HG02938 (cell line): ENCODE measurements around the gene TFPT.
"Not testable (repeated sequence)": the region's sequence is repeated elsewhere in the genome, so short reads cannot be mapped to it uniquely, and the experiment has no call there.

Source experiments
- ATAC-seq: cut with Tn5 transposase; IDR thresholded peaks from one replicate; pipeline ENCODE4 v1.9.1; 2021; ENCODE audit warnings: mild to moderate bottlenecking, moderate library complexity; ENCODE audit not compliant: unreplicated experiment

The TFPT gene

DNA sequence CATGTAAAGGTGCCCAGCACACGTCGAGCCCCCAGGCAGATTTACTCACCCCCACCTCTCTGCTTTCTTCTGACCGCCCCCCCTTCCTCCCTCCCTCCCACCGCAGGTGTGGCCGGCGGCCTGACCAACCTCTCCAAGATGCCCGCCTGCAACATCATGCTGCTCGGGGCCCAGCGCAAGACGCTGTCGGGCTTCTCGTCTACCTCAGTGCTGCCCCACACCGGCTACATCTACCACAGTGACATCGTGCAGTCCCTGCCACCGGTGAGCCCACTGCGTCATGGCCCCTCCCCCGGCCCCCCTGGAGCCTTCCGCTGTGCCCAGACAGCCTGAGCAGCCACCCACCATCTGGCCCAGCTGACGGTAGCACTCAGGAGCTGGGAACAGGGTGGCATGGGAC lies 8.9 kb upstream of the TFPT start:
- no peak for ATAC-seq

DNA sequence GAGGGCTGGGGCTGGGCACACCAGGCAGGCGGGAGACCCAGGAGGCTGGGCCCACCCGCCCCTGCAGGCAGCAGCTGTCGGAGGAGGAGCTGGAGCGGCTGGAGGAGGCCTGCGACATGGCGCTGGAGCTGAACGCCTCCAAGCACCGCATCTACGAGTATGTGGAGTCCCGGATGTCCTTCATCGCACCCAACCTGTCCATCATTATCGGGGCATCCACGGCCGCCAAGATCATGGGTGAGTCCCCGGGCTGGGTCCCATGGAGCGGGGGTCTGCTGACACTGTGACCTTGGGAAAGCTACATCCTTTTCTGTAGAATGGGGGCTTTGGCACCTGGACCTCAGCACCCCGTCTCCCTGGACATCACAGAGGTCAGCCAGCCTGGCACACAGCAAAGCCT lies 8.2 kb upstream of the TFPT start:
- no peak for ATAC-seq

DNA sequence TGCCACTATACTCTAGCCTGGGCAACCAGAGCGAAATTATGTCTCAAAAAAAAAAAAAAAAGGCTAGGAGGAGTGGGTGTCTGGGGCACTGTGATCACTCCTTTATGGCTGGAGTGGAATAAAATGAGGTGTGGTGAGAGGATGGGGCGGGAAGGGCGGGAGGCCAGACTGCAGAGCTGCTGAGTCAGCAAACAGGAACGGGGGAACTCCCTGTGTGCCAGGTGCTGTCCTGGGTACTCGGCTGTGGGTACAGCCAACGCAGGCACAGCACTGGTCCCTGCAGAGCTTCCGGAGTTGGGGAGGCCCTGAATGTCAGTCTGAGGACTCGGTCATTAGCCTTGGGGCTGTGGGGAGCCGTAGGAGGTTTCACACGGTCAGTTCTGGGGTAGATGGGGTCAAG lies 5.8 kb upstream of the TFPT start:
- ATAC-seq, result no peak

DNA sequence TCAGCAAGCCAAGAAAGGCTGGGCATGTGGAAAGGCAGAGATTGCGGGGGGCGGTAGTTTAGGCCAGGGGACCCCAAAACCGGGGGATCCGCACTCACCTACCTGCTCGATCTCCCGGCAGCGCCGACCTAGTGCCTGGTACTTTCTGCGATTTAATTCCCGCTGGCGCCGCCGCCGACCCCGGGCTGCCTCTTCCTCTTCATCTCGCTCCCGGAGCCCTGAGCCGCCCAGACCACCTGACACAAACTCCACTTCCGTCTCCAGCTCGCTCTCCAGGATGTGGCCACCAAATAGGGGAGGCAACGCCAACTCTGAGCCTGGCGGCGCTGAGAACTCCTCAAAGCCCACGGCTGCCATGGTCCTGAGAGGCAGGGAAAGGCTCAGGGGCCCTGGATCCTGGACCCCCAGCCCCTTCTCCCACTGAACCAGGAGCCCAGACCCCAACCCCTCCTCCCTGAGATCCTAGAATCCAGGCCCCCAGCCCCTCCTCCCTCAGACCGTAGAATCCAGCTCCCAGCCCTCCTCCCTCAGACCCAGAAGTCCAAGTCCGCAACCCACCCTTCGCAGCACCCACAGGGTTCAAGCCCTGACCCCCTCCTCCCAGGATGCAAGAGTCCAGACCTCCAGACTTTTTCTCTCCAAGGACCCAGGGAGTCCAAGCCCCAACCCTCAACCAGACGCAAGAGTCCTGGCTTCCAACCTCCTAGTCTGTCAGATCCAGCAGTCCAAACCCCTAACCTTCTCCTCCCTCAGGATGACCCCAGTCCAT lies 933 bp downstream of the TFPT start:
- no peak for ATAC-seq

DNA sequence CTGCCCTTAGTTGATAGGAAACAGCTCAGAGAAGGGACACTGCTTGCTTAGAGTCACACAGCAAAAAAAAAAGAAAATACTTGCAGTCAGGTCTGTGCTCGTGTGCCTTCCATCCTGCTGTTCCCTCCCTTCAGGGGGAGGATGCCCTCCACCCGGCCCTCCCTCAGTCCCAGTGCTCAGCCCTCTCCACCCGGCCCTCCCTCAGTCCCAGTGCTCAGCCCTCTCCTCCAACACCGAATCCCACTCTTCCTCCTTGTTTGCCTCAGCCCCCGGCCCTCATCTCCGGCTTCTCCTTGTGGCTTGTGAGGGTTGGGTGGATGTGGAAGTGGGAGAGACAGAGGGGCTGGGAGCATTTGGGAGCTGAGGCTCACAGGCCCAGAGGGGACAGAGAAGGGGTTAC lies 5.8 kb downstream of the TFPT start:
- no peak for ATAC-seq

GRCh38 chr19:54108496-54108895 lies 7.0 kb downstream of the TFPT start:
- ATAC-seq, result no peak

DNA sequence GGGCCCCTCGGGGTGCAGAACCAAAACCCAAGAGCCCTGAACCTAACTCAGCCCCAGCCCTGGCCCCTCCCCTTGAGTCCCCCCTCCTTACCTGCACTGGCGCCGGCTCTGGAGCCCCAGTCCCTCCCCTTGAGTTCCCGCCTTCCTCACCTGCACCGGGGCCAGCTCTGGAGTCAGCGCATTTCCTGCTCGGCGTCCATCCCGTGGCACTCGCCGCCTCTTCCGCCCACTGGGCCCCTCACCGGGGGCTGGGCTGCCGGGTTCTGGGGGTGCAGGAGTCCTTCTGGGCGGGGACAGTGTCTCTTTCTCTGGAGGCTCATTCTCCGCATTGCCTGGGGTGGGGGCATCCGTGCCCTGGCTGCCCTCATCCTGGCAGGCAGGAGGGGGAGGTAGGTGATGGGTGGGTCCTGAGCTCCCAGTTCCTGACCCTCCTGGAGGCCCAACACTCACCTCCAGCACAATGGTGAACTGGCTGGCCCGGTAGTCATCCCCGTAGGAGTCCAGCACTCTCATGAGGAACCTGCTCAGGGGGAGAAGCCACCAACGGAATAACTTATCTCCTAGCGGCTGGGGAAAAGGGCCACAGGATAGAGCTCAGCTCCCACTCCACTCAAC lies 7.5 kb downstream of the TFPT start:
- no peak for ATAC-seq

DNA sequence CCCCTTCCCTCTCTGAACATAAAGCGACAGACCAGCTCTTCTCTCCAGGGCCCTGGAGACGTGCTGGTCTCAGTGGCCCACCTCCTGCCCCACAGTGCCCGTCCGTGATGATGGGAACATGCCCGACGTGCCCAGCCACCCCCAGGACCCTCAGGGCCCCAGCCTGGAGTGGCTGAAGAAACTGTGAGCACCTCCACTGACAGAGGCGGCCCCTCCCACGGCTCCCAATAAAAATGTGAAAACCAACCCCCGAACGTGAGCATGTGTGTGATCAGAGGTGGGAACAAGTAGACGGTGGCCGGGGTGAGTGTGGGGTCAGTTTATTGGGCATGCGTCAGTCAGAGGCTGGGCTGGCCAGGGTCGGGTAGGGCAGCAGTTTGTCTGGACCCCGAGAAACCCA lies 8.7 kb downstream of the TFPT start:
- no peak for ATAC-seq

GRCh38 chr19:54105796-54106195 lies 9.7 kb downstream of the TFPT start:
- no peak for ATAC-seq

- no peak for ATAC-seq
Measured at GRCh38 chr19:54104998-54105715, 10.3 kb downstream of the TFPT start.

- peak; percentile 85 for ATAC-seq
Measured at GRCh38 chr19:54102421-54103169, 12.9 kb downstream of the TFPT start, which contains the start of gene NDUFA3. Gene NDUFA3 (plus strand): TSS chr19:54102855. CDS start chr19:54102879, 24 bp downstream.

DNA sequence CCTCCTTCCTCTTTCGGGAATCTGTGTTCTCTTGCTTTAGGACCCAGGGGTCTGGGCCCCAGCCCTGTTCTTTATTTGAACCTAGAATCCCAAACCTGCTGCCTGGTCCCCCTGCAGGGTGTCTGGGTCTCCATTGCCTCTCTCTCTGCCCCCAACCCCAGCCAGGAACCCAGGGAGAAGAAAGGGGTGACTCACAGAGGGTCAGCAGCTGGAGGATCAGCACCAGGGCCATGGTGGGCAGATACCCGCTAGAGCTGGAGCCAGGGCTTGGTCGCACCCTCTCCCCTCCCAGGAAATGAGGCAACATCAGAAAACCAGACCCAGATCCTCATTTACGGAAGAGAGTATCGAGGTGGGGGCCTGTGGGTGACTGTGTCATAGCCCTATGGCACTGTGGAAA lies 14.9 kb downstream of the TFPT start, which contains the start of gene OSCAR:
Gene OSCAR, minus strand, starts transcription at position 243 of the 400 bp plus-strand sequence. Its CDS starts 11 bp downstream, at position 232.
- no peak for ATAC-seq

GRCh38 chr19:54099903-54100255 lies 15.6 kb downstream of the TFPT start:
- ATAC-seq, result not testable (repeated sequence)

DNA sequence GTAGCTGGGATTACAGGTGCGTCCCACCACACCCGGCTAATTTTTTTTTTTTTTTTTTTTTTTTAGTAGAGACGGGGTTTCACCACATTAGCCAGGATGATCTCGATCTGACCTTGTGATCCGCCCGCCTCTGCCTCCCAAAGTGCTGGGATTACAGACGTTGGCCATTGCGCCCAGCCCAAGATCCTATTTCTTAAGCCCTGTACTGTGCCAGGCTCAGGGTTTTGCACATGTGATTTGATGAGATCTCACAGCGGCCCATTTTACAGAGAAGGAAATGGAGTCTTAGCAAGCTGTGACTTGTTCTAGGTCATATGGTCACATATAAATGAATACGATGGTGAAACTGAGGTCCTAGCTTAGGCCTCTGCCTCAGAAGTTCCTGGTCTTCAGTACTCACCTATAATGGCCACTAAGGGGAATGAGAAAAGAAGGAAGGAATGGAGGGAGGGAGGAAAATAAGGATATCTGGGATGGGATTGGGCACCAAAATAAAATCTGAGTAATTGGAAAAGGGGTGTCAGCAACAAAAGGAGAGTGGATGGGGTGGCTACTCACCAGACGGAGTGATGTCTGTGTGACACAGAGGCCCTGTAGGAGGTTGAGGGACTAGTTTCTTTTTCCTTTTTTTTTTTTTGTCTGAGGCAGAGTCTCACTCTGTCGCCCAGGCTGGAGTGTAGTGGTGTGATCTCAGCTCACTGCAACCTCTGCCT lies 16.1 kb downstream of the TFPT start:
- no peak for ATAC-seq

- no peak for ATAC-seq
Measured at GRCh38 chr19:54096617-54097106, 18.8 kb downstream of the TFPT start.

DNA sequence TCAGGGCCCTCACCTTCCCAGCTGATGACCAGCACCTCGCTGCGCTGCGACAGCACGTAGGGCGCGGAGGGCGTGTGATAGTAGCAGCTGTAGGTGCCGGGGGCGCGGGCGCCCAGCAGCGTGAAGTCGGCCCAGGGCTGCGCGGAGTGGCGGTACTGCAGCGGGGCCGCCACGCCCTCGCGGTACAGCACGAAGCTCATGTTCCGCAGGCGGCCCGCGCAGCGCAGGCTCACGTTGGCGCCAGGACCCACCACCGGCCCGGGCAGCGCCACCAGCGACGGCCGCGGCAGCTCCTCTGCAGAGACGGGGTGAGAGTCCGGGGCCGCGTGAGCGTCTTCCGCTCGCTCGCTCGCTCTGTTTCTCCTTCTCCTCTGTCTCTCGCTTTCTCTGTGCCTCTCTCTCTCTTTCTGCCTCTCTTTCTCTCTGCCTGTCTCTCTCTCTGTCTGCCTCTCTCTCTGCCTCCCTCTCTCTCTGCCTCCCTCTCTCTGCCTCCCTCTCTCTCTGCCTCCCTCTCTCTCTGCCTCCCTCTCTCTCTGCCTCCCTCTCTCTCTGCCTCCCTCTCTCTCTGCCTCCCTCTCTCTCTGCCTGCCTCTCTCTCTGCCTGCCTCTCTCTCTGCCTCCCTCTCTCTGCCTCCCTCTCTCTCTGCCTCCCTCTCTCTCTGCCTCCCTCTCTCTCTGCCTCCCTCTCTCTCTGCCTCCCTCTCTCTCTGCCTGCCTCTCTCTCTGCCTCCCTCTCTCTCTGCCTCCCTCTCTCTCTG lies 19.4 kb downstream of the TFPT start:
- not testable (repeated sequence) for ATAC-seq

DNA sequence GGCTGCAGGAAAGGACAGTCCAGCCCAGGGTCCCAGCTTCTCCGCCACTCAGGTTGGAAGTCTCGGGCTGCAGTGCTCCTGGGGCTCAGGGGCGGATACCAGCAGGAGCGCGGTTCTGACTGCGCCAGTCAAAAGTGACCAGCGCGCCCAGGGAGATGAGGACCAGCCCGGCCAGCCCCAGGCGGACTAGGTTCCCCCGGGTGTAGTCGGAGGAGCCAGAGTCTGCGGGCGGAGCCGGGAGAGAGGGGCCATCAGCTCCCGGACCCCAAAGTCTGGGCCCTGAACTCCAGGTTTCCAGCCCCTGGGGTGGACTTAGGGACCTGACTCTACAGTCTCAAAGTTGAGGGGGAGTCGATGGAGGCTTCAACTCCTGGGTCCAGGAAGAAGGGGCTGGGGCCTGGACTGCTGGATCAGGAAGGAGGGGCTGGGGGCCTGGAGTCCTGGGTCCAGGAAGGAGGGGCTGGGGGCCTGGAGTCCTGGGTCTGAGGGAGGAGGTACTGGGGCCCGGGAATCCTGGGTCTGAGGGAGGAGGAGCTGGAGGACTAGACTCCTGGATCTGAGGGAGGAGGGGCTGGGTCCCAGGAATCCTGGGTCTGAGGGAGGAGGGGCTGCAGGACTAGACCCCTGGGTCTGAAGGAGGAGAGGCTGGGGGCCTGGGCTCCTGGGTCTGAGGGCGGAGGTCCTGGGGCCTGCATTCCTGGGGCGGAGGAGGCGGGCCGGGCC lies 20.2 kb downstream of the TFPT start:
- no peak for ATAC-seq

DNA sequence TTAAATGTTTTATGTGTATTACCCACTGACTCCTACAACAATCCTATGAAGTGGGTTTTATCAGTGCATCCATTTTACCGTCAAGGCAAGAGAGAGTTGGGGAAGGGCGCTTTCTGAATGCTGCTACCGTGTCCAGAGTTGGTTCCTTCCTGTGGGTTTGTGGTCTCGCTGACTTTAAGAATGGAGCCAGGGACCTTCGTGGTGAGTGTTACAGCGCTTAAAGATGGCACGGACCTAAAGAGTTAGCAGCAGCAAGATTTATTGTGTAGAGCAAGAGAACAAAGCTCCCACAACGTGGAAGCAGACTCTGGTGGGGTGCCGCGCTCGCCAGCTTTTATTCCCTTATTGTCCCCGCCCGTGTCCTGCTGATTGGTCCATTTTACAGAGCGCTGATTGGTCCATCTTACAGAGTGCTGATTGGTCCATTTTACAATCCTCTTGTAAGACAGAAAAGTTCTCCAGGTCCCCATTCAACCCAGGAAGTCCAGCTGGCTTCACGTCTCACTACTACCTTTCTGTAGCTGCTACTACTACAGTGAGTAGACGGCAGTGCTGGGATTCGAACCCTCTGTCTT lies 20.9 kb downstream of the TFPT start:
- no peak for ATAC-seq

GRCh38 chr19:54084410-54084809 lies 31.0 kb downstream of the TFPT start:
- no peak for ATAC-seq
